ENCODE data around the gene NUBP2. TPM values are rescaled to one million over a fixed set of nuclear protein-coding genes. Genes with fewer than 3 reads are reported as not detected.

Gene NUBP2
- total RNA-seq, 1 donor from 2014 or later = 49.8 TPM

DNA sequence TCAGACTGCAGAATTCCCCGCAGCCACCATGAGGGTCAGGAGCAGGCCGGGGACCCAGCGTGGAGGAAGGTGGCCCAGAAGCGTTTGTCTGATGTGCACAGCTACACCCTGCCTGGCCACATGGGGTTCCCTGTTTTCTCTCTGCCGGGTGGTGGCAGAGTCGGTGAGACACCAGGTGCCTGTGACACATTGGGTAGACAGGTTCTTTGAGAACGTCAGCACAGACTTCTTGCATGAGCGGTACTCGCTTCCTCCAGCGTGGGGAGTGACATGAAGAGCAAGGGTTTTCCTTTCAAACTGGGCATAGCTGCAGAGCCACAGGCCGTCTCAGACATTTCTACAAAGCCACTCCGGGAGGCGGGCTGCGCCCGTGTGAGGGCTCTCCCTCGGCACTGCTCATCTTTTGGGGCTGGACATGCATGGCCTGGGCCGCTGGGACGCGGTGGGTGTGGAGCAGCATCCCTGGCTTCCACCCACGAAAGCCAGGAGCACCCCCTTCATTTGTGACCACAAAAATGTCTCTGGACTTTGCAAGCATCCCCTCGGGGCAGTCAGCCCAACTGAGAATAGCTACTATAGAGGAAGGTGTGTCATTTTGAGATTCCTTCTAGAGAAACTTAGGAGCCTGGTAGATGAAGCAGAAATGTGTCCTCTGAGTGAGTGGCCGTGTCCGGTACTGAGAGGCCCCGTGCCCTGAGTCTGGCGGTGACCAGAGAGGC is 37.4 kb upstream of the NUBP2 start:
- TF ChIP-seq CTCF (IDR thresholded peaks at IDR 0.05; ENCODE audit: unreplicated experiment) = no peak
- Mint-ChIP-seq H3K27ac (ENCODE audit: unreplicated experiment) (no peak overlapping the region), H3K27me3 (ENCODE audit: unreplicated experiment) (peaks cover 5% of the 10 kb centered on the region), H3K4me3 (ENCODE audit: unreplicated experiment) (no peak overlapping the region), H3K36me3 (ENCODE audit: low read depth, unreplicated experiment) (peaks cover 12% of the 10 kb centered on the region), H3K4me1 (ENCODE audit: unreplicated experiment) (peaks cover 2% of the 10 kb centered on the region), H3K9me3 (ENCODE audit: unreplicated experiment) (no peaks in the 10 kb centered on the region)
- DNase-seq (ENCODE audit: low spot score) = no peak

DNA sequence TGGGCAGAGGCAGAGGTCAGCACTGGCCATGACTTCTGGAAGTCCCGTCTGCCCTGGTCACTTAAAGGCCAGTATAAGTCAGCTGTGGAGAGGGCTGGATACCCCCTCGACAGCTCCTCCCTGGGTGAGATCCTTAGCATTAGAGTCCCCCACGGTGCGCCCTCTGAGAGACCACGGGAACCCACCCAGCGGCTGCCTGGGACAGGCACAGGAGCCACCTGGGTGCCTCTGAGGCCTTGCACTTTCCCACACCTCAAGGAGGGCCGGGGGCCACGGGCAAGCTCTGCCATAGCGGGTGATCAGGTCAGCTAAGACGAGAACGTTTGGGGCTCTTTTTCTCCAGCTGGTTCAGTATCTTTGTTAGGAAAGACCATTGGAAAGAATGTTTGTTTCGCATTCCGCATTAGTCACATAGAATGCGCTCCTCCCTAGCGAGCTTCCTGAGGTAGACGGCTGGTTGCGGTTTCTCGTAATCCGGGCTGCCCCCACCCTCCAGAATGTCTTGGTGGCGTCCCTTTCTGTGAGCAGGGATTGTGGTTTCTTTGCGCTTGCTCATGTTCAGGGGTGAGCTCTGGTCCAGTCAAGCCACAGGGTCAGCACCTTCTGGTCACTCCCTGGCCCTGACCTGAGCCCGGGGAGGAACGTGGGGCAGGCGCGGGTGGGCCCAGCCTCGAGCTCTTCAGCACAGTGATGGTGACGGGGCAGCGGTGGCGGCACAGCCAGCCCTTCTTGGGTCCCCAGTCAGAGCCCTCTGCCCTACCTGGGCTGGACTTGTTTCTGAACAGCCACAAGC is 36.7 kb upstream of the NUBP2 start:
- peaks cover 5% of the 10 kb centered on the region for H3K27me3 Mint-ChIP-seq (ENCODE audit: unreplicated experiment)
- H3K27ac Mint-ChIP-seq (ENCODE audit: unreplicated experiment) = no peak overlapping the region
- H3K9me3 Mint-ChIP-seq (ENCODE audit: unreplicated experiment) = no peaks in the 10 kb centered on the region
- DNase-seq (ENCODE audit: low spot score) = no peak
- no peak overlapping the region for H3K4me3 Mint-ChIP-seq (ENCODE audit: unreplicated experiment)
- TF ChIP-seq CTCF (IDR thresholded peaks at IDR 0.05; ENCODE audit: unreplicated experiment) = no peak
- H3K36me3 Mint-ChIP-seq (ENCODE audit: low read depth, unreplicated experiment) = peaks cover 12% of the 10 kb centered on the region
- H3K4me1 Mint-ChIP-seq (ENCODE audit: unreplicated experiment) = peaks cover 2% of the 10 kb centered on the region

- peaks cover 8% of the 10 kb centered on the region for H3K27me3 Mint-ChIP-seq (ENCODE audit: unreplicated experiment)
Observed at GRCh38 chr16:1746693-1747195, 36.0 kb upstream of the NUBP2 start.

GRCh38 chr16:1747934-1748333 is 34.8 kb upstream of the NUBP2 start:
- no peaks in the 10 kb centered on the region for H3K9me3 Mint-ChIP-seq (ENCODE audit: unreplicated experiment)
- peaks cover 6% of the 10 kb centered on the region for H3K27me3 Mint-ChIP-seq (ENCODE audit: unreplicated experiment)
- H3K4me3 Mint-ChIP-seq (ENCODE audit: unreplicated experiment) = no peak overlapping the region
- DNase-seq (ENCODE audit: low spot score) = no peak
- no peak for TF ChIP-seq CTCF (IDR thresholded peaks at IDR 0.05; ENCODE audit: unreplicated experiment)
- H3K36me3 Mint-ChIP-seq (ENCODE audit: low read depth, unreplicated experiment) = peaks cover 14% of the 10 kb centered on the region
- H3K4me1 Mint-ChIP-seq (ENCODE audit: unreplicated experiment) = peaks cover 2% of the 10 kb centered on the region
- no peak overlapping the region for H3K27ac Mint-ChIP-seq (ENCODE audit: unreplicated experiment)

More at GRCh38 chr16:1746693-1747195, 36.0 kb upstream of the NUBP2 start:
- H3K9me3 Mint-ChIP-seq (ENCODE audit: unreplicated experiment) = no peaks in the 10 kb centered on the region
- H3K4me3 Mint-ChIP-seq (ENCODE audit: unreplicated experiment) = no peak overlapping the region
- no peak overlapping the region for H3K27ac Mint-ChIP-seq (ENCODE audit: unreplicated experiment)
- TF ChIP-seq CTCF (IDR thresholded peaks at IDR 0.05; ENCODE audit: unreplicated experiment) = no peak
- DNase-seq (ENCODE audit: low spot score) = no peak
- H3K4me1 Mint-ChIP-seq (ENCODE audit: unreplicated experiment) = peaks cover 2% of the 10 kb centered on the region
- peaks cover 12% of the 10 kb centered on the region for H3K36me3 Mint-ChIP-seq (ENCODE audit: low read depth, unreplicated experiment)

All from endothelial cell (in vitro differentiated cells).